Measurements from ENCODE around the gene NR2E1. TPM values are rescaled to one million over a fixed set of nuclear protein-coding genes. Genes with fewer than 3 reads are reported as not detected.

NR2E1 gene
- total and polyA plus RNA-seq, 2 of the 4 experiments (the other 2 are of a cell fraction): not detected

GRCh38 chr6:108170332-108171290 lies 4.8 kb downstream of the NR2E1 start (continued):
- no peak for TF ChIP-seq BHLHE40 (IDR thresholded peaks at IDR 0.05; ENCODE audit: low read depth, low read length)

GRCh38 chr6:108171291-108171917 lies 5.6 kb downstream of the NR2E1 start:
- intact Hi-C loops (cut with micrococcal nuclease): no loop called here
- H3K4me3 ChIP-seq (ENCODE audit: insufficient read depth, low read depth, low read length): no peak overlapping the region
- dilution Hi-C loops (cut with HindIII; ENCODE audit: low sequenced_read_pairs, unreplicated experiment): no loop called here
- ChIA-PET POLR2A (ENCODE audit: unreplicated experiment) (no interaction called here), CTCF (no interaction called here)
- no peak overlapping the region for H3K27ac ChIP-seq (ENCODE audit: insufficient read depth, low read length)
- H2BK20ac ChIP-seq (ENCODE audit: low read depth, low read length): no peak overlapping the region
- peaks cover 20% of the 10 kb centered on the region for H3K9me3 ChIP-seq (ENCODE audit: control insufficient read depth, insufficient read depth, low read length)
- H2BK5ac ChIP-seq (ENCODE audit: low read depth, low read length, poor library complexity, severe bottlenecking): no peak overlapping the region
- H2BK15ac ChIP-seq (ENCODE audit: low read depth, low read length): no peak overlapping the region
- H3K27me3 ChIP-seq (ENCODE audit: control insufficient read depth, insufficient read depth, low read length): peaks cover 90% of the 10 kb centered on the region
- no peak overlapping the region for H3K56ac ChIP-seq (ENCODE audit: extremely low read depth, insufficient read depth, low read length)
- no peaks in the 10 kb centered on the region for H3K4me1 ChIP-seq (ENCODE audit: control insufficient read depth, insufficient read depth, low read length)
- H4K20me1 ChIP-seq (ENCODE audit: insufficient read depth, low read length): no peaks in the 10 kb centered on the region; the same call in 1 of the 2 replicates
- H4K5ac ChIP-seq (ENCODE audit: low read depth, low read length): no peak overlapping the region
- no peak overlapping the region for H2AK5ac ChIP-seq (ENCODE audit: low read depth, low read length)
- H3K23ac ChIP-seq (ENCODE audit: low read depth, low read length): no peak overlapping the region
- 15% methylated on average over 7 of the region's 21 CpGs; no CpG with 5 or more reads in 1 of the 2 experiments for WGBS, 2 experiments (ENCODE audit: extremely low coverage in 2 of 2, insufficient read length in 1 of 2)
- TF ChIP-seq RAD21 (IDR thresholded peaks at IDR 0.05; ENCODE audit: low read length): no peak
- no peak for TF ChIP-seq MAZ (IDR thresholded peaks at IDR 0.05; ENCODE audit: borderline replicate concordance, low read depth, low read length)
- no peak for TF ChIP-seq ELK1 (IDR thresholded peaks at IDR 0.05; ENCODE audit: borderline replicate concordance, low read depth, low read length)
- no peak for TF ChIP-seq POLR2A (IDR thresholded peaks at IDR 0.05; ENCODE audit: low read depth, low read length)
- no peak for TF ChIP-seq CHD1 (IDR thresholded peaks at IDR 0.05; ENCODE audit: low read depth, low read length)
- no peak overlapping the region for H2AFZ ChIP-seq (replicated peaks; ENCODE audit: low read length, poor library complexity)
- H3K9ac ChIP-seq (ENCODE audit: low read depth, low read length): no peak overlapping the region
- H2BK120ac ChIP-seq (ENCODE audit: low read depth, low read length): no peak overlapping the region
- H3K4ac ChIP-seq (ENCODE audit: low read depth, low read length): no peak overlapping the region
- no peaks in the 10 kb centered on the region for H3K79me1 ChIP-seq (ENCODE audit: low read depth in 1 of 2, low read length in 2 of 2)
- BruUV-seq (replicated peaks): no TSS peak
- DNase-seq (no peak), ATAC-seq (ENCODE audit: low read depth) (no peak)
- no peak overlapping the region for H4K8ac ChIP-seq (ENCODE audit: low read depth in 2 of 2, low read length in 2 of 2)
- in situ Hi-C loops (cut with MboI; ENCODE audit: low sequenced_read_pairs): no loop called here
- no peaks in the 10 kb centered on the region for H3K36me3 ChIP-seq (ENCODE audit: control insufficient read depth, insufficient read depth, low read length)
- H4K91ac ChIP-seq (ENCODE audit: insufficient read depth, low read depth, low read length): no peak overlapping the region
- no peak overlapping the region for H3K4me2 ChIP-seq (ENCODE audit: low read depth, low read length)
- no peaks in the 10 kb centered on the region for H3K9me1 ChIP-seq (ENCODE audit: insufficient read depth, low read length)
- no peak overlapping the region for H3K14ac ChIP-seq (replicated peaks; ENCODE audit: low read depth, low read length)
- no peak overlapping the region for H3K18ac ChIP-seq (ENCODE audit: low read depth, low read length)
- no peak overlapping the region for H2AK9ac ChIP-seq (replicated peaks; ENCODE audit: low read depth, low read length, poor library complexity)

Measured in IMR-90 (cell line).